ENCODE data around the gene ZNF280B. TPM values are rescaled to one million over a fixed set of nuclear protein-coding genes. Genes with fewer than 3 reads are reported as not detected.

ZNF280B gene
- polyA plus RNA-seq, 1 donor (not counting 4 experiments of a cell fraction or from before 2014, with no cell fraction given), result 0.04 TPM

DNA sequence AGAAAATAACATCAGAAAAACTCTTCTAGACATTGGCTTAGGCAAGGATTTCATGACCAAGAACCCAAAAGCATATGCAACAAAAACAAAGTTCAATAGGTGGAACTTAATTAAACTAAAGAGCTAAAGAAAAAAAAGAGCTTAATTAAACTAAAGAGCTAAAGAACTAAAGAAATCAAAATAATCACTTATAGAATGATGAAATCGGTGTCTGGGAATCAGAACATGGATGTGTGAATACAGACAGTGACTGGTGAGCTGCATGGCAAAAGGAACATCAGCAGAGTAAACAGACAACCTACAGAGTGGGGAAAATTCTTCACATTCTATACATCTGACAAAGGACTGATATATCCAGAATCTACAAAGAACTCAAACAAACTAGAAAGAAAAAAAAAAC is 41.4 kb downstream of the ZNF280B start:
- Histone ChIP-seq H3K9me3 (ENCODE audit: control insufficient read depth, low read depth, low read length) (no peaks in the 10 kb centered on the region), H3K4me2 (ENCODE audit: control insufficient read depth, extremely low read depth, insufficient read depth, low read depth, low read length) (no peak overlapping the region), H3K9ac (ENCODE audit: control insufficient read depth, extremely low read depth, insufficient read depth, low read length) (no peak overlapping the region), H3K79me2 (ENCODE audit: control insufficient read depth, insufficient read depth, low read length) (no peaks in the 10 kb centered on the region), H3K4me1 (ENCODE audit: control insufficient read depth, extremely low read depth, insufficient read depth, low read length) (no peaks in the 10 kb centered on the region), H3K9me1 (ENCODE audit: control insufficient read depth, extremely low read depth, insufficient read depth, low read length) (no peaks in the 10 kb centered on the region), H3K36me3 (ENCODE audit: control insufficient read depth in 2 of 2, extremely low read depth in 1 of 2, insufficient read depth in 2 of 2, low read length in 2 of 2) (no peaks in the 10 kb centered on the region), H4K20me1 (ENCODE audit: control insufficient read depth, extremely low read depth, insufficient read depth, low read length) (no peaks in the 10 kb centered on the region), H3K27ac (ENCODE audit: control insufficient read depth, insufficient read depth, low read length) (no peak overlapping the region), H2AFZ (ENCODE audit: control insufficient read depth, low read length) (no peak overlapping the region), H3K4me3 (ENCODE audit: control insufficient read depth in 2 of 3, extremely low read depth in 1 of 3, insufficient read depth in 2 of 3, low read depth in 1 of 3, low read length in 3 of 3) (no peak overlapping the region), H3K27me3 (ENCODE audit: control insufficient read depth, extremely low read depth, insufficient read depth, low read length) (no peaks in the 10 kb centered on the region)
- no peak for FAIRE-seq
- dilution Hi-C loops (cut with MboI; ENCODE audit: extremely low pct_ligation_motif_present, low sequenced_read_pairs), result no loop called here
- no peak for DNase-seq (ENCODE audit: low read depth, low spot score)
- TF ChIP-seq EZH2 (IDR thresholded peaks at IDR 0.05; ENCODE audit: low read length), result no peak
- TF ChIP-seq, protein P1, sequence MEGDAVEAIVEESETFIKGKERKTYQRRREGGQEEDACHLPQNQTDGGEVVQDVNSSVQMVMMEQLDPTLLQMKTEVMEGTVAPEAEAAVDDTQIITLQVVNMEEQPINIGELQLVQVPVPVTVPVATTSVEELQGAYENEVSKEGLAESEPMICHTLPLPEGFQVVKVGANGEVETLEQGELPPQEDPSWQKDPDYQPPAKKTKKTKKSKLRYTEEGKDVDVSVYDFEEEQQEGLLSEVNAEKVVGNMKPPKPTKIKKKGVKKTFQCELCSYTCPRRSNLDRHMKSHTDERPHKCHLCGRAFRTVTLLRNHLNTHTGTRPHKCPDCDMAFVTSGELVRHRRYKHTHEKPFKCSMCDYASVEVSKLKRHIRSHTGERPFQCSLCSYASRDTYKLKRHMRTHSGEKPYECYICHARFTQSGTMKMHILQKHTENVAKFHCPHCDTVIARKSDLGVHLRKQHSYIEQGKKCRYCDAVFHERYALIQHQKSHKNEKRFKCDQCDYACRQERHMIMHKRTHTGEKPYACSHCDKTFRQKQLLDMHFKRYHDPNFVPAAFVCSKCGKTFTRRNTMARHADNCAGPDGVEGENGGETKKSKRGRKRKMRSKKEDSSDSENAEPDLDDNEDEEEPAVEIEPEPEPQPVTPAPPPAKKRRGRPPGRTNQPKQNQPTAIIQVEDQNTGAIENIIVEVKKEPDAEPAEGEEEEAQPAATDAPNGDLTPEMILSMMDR (optimal IDR thresholded peaks at IDR 0.05 in 1 of 3, IDR thresholded peaks at IDR 0.05 in 1 of 3, conservative IDR thresholded peaks at IDR 0.05 in 1 of 3; ENCODE audit: extremely low read depth in 1 of 3, insufficient read depth in 2 of 3, low read length in 3 of 3), result no peak

GRCh38 chr22:22465782-22466181 is 42.8 kb downstream of the ZNF280B start:
- DNase-seq (ENCODE audit: low read depth, low spot score), result no peak
- H3K9me1 ChIP-seq (ENCODE audit: control insufficient read depth, extremely low read depth, insufficient read depth, low read length), result no peaks in the 10 kb centered on the region
- no peak overlapping the region for H3K4me2 ChIP-seq (ENCODE audit: control insufficient read depth, extremely low read depth, insufficient read depth, low read depth, low read length)
- dilution Hi-C loops (cut with MboI; ENCODE audit: extremely low pct_ligation_motif_present, low sequenced_read_pairs), result no loop called here
- no peak overlapping the region for H2AFZ ChIP-seq (ENCODE audit: control insufficient read depth, low read length)
- H3K4me3 ChIP-seq (ENCODE audit: control insufficient read depth in 2 of 3, extremely low read depth in 1 of 3, insufficient read depth in 2 of 3, low read depth in 1 of 3, low read length in 3 of 3), result no peak overlapping the region
- no peaks in the 10 kb centered on the region for H3K79me2 ChIP-seq (ENCODE audit: control insufficient read depth, insufficient read depth, low read length)
- H3K27me3 ChIP-seq (ENCODE audit: control insufficient read depth, extremely low read depth, insufficient read depth, low read length), result no peaks in the 10 kb centered on the region
- no peak for FAIRE-seq
- H3K36me3 ChIP-seq (ENCODE audit: control insufficient read depth in 2 of 2, extremely low read depth in 1 of 2, insufficient read depth in 2 of 2, low read length in 2 of 2), result no peaks in the 10 kb centered on the region
- TF ChIP-seq, protein P1 (optimal IDR thresholded peaks at IDR 0.05 in 1 of 3, IDR thresholded peaks at IDR 0.05 in 1 of 3, conservative IDR thresholded peaks at IDR 0.05 in 1 of 3; ENCODE audit: extremely low read depth in 1 of 3, insufficient read depth in 2 of 3, low read length in 3 of 3), result no peak
- TF ChIP-seq EZH2 (IDR thresholded peaks at IDR 0.05; ENCODE audit: low read length), result no peak
- H3K9ac ChIP-seq (ENCODE audit: control insufficient read depth, extremely low read depth, insufficient read depth, low read length), result no peak overlapping the region
- H3K27ac ChIP-seq (ENCODE audit: control insufficient read depth, insufficient read depth, low read length), result no peak overlapping the region
- H3K9me3 ChIP-seq (ENCODE audit: control insufficient read depth, low read depth, low read length), result no peaks in the 10 kb centered on the region
- no peaks in the 10 kb centered on the region for H3K4me1 ChIP-seq (ENCODE audit: control insufficient read depth, extremely low read depth, insufficient read depth, low read length)
- H4K20me1 ChIP-seq (ENCODE audit: control insufficient read depth, extremely low read depth, insufficient read depth, low read length), result no peaks in the 10 kb centered on the region

All from keratinocyte (primary cell).